ENCODE measurements around the gene MYO9A. TPM values are rescaled to one million over a fixed set of nuclear protein-coding genes. Genes with fewer than 3 reads are reported as not detected.

Gene MYO9A
- total RNA-seq, 1 donor from 2014 or later = 41.8 TPM

GRCh38 chr15:72135719-72136118 lies 17.8 kb upstream of the MYO9A start:
- Mint-ChIP-seq H3K27ac (ENCODE audit: unreplicated experiment) (no peak overlapping the region), H3K36me3 (ENCODE audit: low read depth) (peaks cover 4% of the 10 kb centered on the region), H3K9me3 (ENCODE audit: low read depth) (no peaks in the 10 kb centered on the region), H3K27me3 (ENCODE audit: low read depth) (no peaks in the 10 kb centered on the region), H3K4me3 (ENCODE audit: unreplicated experiment) (no peak overlapping the region), H3K4me1 (ENCODE audit: low read depth) (peaks cover 7% of the 10 kb centered on the region)
- no peak for TF ChIP-seq CTCF (IDR thresholded peaks at IDR 0.05)
- DNase-seq (ENCODE audit: low spot score) = no peak

- no peaks in the 10 kb centered on the region for H3K27me3 Mint-ChIP-seq (ENCODE audit: low read depth)
- H3K27ac Mint-ChIP-seq (ENCODE audit: unreplicated experiment) = no peak overlapping the region
- no peak for DNase-seq (ENCODE audit: low spot score)
- peaks cover 7% of the 10 kb centered on the region for H3K4me1 Mint-ChIP-seq (ENCODE audit: low read depth)
- no peak overlapping the region for H3K4me3 Mint-ChIP-seq (ENCODE audit: unreplicated experiment)
- H3K36me3 Mint-ChIP-seq (ENCODE audit: low read depth) = no peaks in the 10 kb centered on the region
- TF ChIP-seq CTCF (IDR thresholded peaks at IDR 0.05) = no peak
- no peaks in the 10 kb centered on the region for H3K9me3 Mint-ChIP-seq (ENCODE audit: low read depth)
These were observed 15.3 kb upstream of the MYO9A start for GRCh38 chr15:72133211-72133610.

- Mint-ChIP-seq H3K4me1 (ENCODE audit: low read depth) (peaks cover 7% of the 10 kb centered on the region), H3K27ac (ENCODE audit: unreplicated experiment) (no peak overlapping the region), H3K27me3 (ENCODE audit: low read depth) (no peaks in the 10 kb centered on the region), H3K36me3 (ENCODE audit: low read depth) (no peaks in the 10 kb centered on the region), H3K4me3 (ENCODE audit: unreplicated experiment) (no peak overlapping the region), H3K9me3 (ENCODE audit: low read depth) (no peaks in the 10 kb centered on the region)
- DNase-seq (ENCODE audit: low spot score) = no peak
- TF ChIP-seq CTCF (IDR thresholded peaks at IDR 0.05) = no peak
These were observed 14.0 kb upstream of the MYO9A start for GRCh38 chr15:72131922-72132321.

- no peaks in the 10 kb centered on the region for H3K4me1 Mint-ChIP-seq (ENCODE audit: low read depth)
- TF ChIP-seq CTCF (IDR thresholded peaks at IDR 0.05) = no peak
- H3K27ac Mint-ChIP-seq (ENCODE audit: unreplicated experiment) = no peak overlapping the region
- H3K36me3 Mint-ChIP-seq (ENCODE audit: low read depth) = no peaks in the 10 kb centered on the region
- no peak for DNase-seq (ENCODE audit: low spot score)
- no peak overlapping the region for H3K4me3 Mint-ChIP-seq (ENCODE audit: unreplicated experiment)
- H3K9me3 Mint-ChIP-seq (ENCODE audit: low read depth) = no peaks in the 10 kb centered on the region
- no peaks in the 10 kb centered on the region for H3K27me3 Mint-ChIP-seq (ENCODE audit: low read depth)
These were observed 12.3 kb upstream of the MYO9A start for GRCh38 chr15:72130272-72130671.

- Mint-ChIP-seq H3K4me1 (ENCODE audit: low read depth) (no peaks in the 10 kb centered on the region), H3K36me3 (ENCODE audit: low read depth) (no peaks in the 10 kb centered on the region), H3K27me3 (ENCODE audit: low read depth) (no peaks in the 10 kb centered on the region), H3K9me3 (ENCODE audit: low read depth) (no peaks in the 10 kb centered on the region), H3K27ac (ENCODE audit: unreplicated experiment) (no peak overlapping the region), H3K4me3 (ENCODE audit: unreplicated experiment) (no peak overlapping the region)
- TF ChIP-seq CTCF (IDR thresholded peaks at IDR 0.05) = no peak
- no peak for DNase-seq (ENCODE audit: low spot score)
These were observed 10.4 kb upstream of the MYO9A start for GRCh38 chr15:72128359-72128758.

All from chondrocyte (in vitro differentiated cells).